IMR-90 (cell line): ENCODE data around the gene ZSCAN23. TPM values are rescaled to one million over a fixed set of nuclear protein-coding genes. Genes with fewer than 3 reads are reported as not detected.

Experiments
- ATAC-seq: fragments of 200-7000 bp; cut with Tn5 transposase; 2 replicates; pipeline ENCODE4 v1.9.1; 2020; ENCODE audit warnings: low read depth, mild to moderate bottlenecking, moderate library complexity
- BruUV-seq: library from RNA; stranded (reverse); fragments of 400-500 nt; replicated peaks from 2 replicates; lab custom pipeline; 2021; lab: Mats Ljungman, UMichigan
- CTCF ChIA-PET: fragments of 300-600 bp; formaldehyde crosslinking; extraction: SDS; loops from one replicate; lab custom pipeline; 2021; ENCODE audit warnings: antibody characterized with exemption; lab: Yijun Ruan, JAX
- POLR2A ChIA-PET: fragments of 300-600 bp; sonication (Branson Sonifier 250); formaldehyde crosslinking; loops from one replicate; lab custom pipeline; 2022; ENCODE audit warnings: antibody characterized with exemption; ENCODE audit not compliant: unreplicated experiment; lab: Charles Lee
- DNase-seq: peaks from one replicate; pipeline ENCODE4 v3.0.0; 2013
- H2AFZ ChIP-seq: replicated peaks from 2 replicates; pipeline ENCODE3; 2013; ENCODE audit warnings: low read length, mild to moderate bottlenecking; ENCODE audit not compliant: poor library complexity
- H2AK5ac ChIP-seq: 2 replicates; pipeline ENCODE4 v1.6.1; 2013; ENCODE audit warnings: low read depth, low read length, inconsistent platforms
- H2AK9ac ChIP-seq: replicated peaks from 2 replicates; pipeline ENCODE3; 2013; ENCODE audit warnings: mild to moderate bottlenecking, low read depth, low read length, moderate library complexity; ENCODE audit not compliant: poor library complexity
- H2BK120ac ChIP-seq: 2 replicates; pipeline ENCODE4 v1.6.1; 2013; ENCODE audit warnings: low read depth, low read length, inconsistent platforms
- H2BK15ac ChIP-seq: 3 replicates; pipeline ENCODE4 v1.6.1; 2013; ENCODE audit warnings: low read depth, low read length, inconsistent platforms
- H2BK20ac ChIP-seq: 2 replicates; pipeline ENCODE4 v1.6.1; 2013; ENCODE audit warnings: low read depth, mild to moderate bottlenecking, inconsistent platforms, low read length, moderate library complexity
- H2BK5ac ChIP-seq: 2 replicates; pipeline ENCODE4 v1.6.1; 2013; ENCODE audit warnings: mild to moderate bottlenecking, low read depth, low read length, inconsistent platforms; ENCODE audit not compliant: poor library complexity, severe bottlenecking
- H3K14ac ChIP-seq: replicated peaks from 2 replicates; pipeline ENCODE4 v1.6.1; 2013; ENCODE audit warnings: low read depth, low read length, inconsistent platforms
- H3K18ac ChIP-seq: 2 replicates; pipeline ENCODE4 v1.6.1; 2013; ENCODE audit warnings: low read depth, low read length, control low read depth
- H3K23ac ChIP-seq: 2 replicates; pipeline ENCODE4 v1.6.1; 2013; ENCODE audit warnings: low read depth, low read length, inconsistent platforms
- H3K27ac ChIP-seq: 2 replicates; pipeline ENCODE4 v1.5.1; 2013; ENCODE audit warnings: mild to moderate bottlenecking, control low read depth, low read length; ENCODE audit not compliant: insufficient read depth
- H3K27me3 ChIP-seq: 2 replicates; pipeline ENCODE4 v1.6.1; 2013; ENCODE audit warnings: low read length; ENCODE audit not compliant: control insufficient read depth, insufficient read depth
- H3K36me3 ChIP-seq: 2 replicates; pipeline ENCODE4 v1.6.1; 2013; ENCODE audit warnings: low read length, mixed read lengths; ENCODE audit not compliant: control insufficient read depth, insufficient read depth
- H3K4ac ChIP-seq: 2 replicates; pipeline ENCODE4 v1.6.1; 2013; ENCODE audit warnings: low read depth, low read length, inconsistent platforms
- H3K4me1 ChIP-seq: 2 replicates; pipeline ENCODE4 v1.6.1; 2013; ENCODE audit warnings: low read length, mixed read lengths; ENCODE audit not compliant: control insufficient read depth, insufficient read depth
- H3K4me2 ChIP-seq: 2 replicates; pipeline ENCODE4 v1.6.1; 2013; ENCODE audit warnings: low read depth, mild to moderate bottlenecking, control low read depth, low read length, moderate library complexity
- H3K4me3 ChIP-seq: 2 replicates; pipeline ENCODE4 v1.5.1; 2013; ENCODE audit warnings: low read depth, mild to moderate bottlenecking, control low read depth, low read length, moderate library complexity; ENCODE audit not compliant: insufficient read depth
- H3K56ac ChIP-seq: 2 replicates; pipeline ENCODE4 v1.6.1; 2013; ENCODE audit warnings: low read length, inconsistent platforms; ENCODE audit not compliant: insufficient read depth; ENCODE audit errors: extremely low read depth
- H3K79me1 ChIP-seq, 2 experiments: 2 replicates each; pipeline ENCODE4 v1.6.1; 2013; ENCODE audit warnings: low read length in 2 of 2, inconsistent platforms in 1 of 2, low read depth in 1 of 2
- H3K9ac ChIP-seq: 2 replicates; pipeline ENCODE4 v1.6.1; 2013; ENCODE audit warnings: low read depth, low read length, control low read depth
- H3K9me1 ChIP-seq: 2 replicates; pipeline ENCODE4 v1.6.1; 2013; ENCODE audit warnings: low read length, inconsistent platforms; ENCODE audit not compliant: insufficient read depth
- H3K9me3 ChIP-seq: 2 replicates; pipeline ENCODE4 v1.6.1; 2013; ENCODE audit warnings: low read length; ENCODE audit not compliant: control insufficient read depth, insufficient read depth
- H4K20me1 ChIP-seq: 2 replicates; pipeline ENCODE4 v1.6.1; 2013; ENCODE audit warnings: low read length, inconsistent platforms; ENCODE audit not compliant: insufficient read depth
- H4K5ac ChIP-seq: 2 replicates; pipeline ENCODE4 v1.6.1; 2013; ENCODE audit warnings: mild to moderate bottlenecking, low read depth, low read length, control low read depth
- H4K8ac ChIP-seq, 2 experiments: 2 replicates each; pipeline ENCODE4 v1.6.1; 2013; ENCODE audit warnings: low read depth in 2 of 2, low read length in 2 of 2, control low read depth in 1 of 2, inconsistent platforms in 1 of 2
- H4K91ac ChIP-seq: 2 replicates; pipeline ENCODE4 v1.6.1; 2013; ENCODE audit warnings: low read depth, low read length, inconsistent platforms; ENCODE audit not compliant: insufficient read depth
- CEBPB ChIP-seq: IDR thresholded peaks from 2 replicates; pipeline ENCODE4 v1.6.1; 2012; ENCODE audit warnings: low read depth, low read length, improper control_type of control experiment
- CHD1 ChIP-seq: IDR thresholded peaks from 2 replicates; pipeline ENCODE4 v1.6.1; 2012; ENCODE audit warnings: low read depth, low read length, improper control_type of control experiment
- FOS ChIP-seq: fragments of 150-350 bp; IDR thresholded peaks from 2 replicates; pipeline ENCODE4 v1.6.1; 2016; ENCODE audit warnings: low read depth, low read length
- MAFK ChIP-seq: IDR thresholded peaks from 2 replicates; pipeline ENCODE4 v1.6.1; 2012; ENCODE audit warnings: low read depth, low read length, improper control_type of control experiment
- RAD21 ChIP-seq: IDR thresholded peaks from 2 replicates; pipeline ENCODE4 v1.6.1; 2012; ENCODE audit warnings: low read length, improper control_type of control experiment
- RCOR1 ChIP-seq: IDR thresholded peaks from 2 replicates; pipeline ENCODE4 v1.6.1; 2012; ENCODE audit warnings: mild to moderate bottlenecking, low read length, improper control_type of control experiment; ENCODE audit not compliant: insufficient replicate concordance
- WGBS, 2 experiments: methylation state at CpG; one replicate each; pipeline versions ENCODE4 v1.1.5 to v1.1.7; 2013; ENCODE audit warnings: missing lambda C conversion rate in 2 of 2; ENCODE audit not compliant: insufficient read length in 1 of 2; ENCODE audit errors: extremely low coverage in 2 of 2; 5-methylcytosine and 5-hydroxymethylcytosine counted together
- dilution Hi-C: fragments of 300-500 bp; cut with HindIII; formaldehyde crosslinking; loops from one replicate; pipeline ENCODE4 v1.14.3; 2018; ENCODE audit warnings: low sequenced_read_pairs; ENCODE audit not compliant: unreplicated experiment
- in situ Hi-C: fragments of 300-500 bp; cut with MboI; formaldehyde crosslinking; loops from 3 replicates; pipeline ENCODE4 v1.14.3; 2019; ENCODE audit warnings: low sequenced_read_pairs, inconsistent platforms, mixed read lengths
- intact Hi-C: fragments of 100-400 bp; cut with micrococcal nuclease; formaldehyde crosslinking; loops from 2 replicates; pipeline ENCODE4 v1.10.0; 2022
- polyA plus RNA-seq, 3 experiments: library from polyadenylated mRNA; depleted of rRNA; stranded (reverse); fragments of >200 nt; gene quantifications; 2 replicates each; pipeline ENCODE4 v1.2.3, GENCODE V29; 2012; ENCODE audit warnings: low replicate concordance in 1 of 3
- total RNA-seq: library from RNA; depleted of rRNA; stranded (reverse); fragments of >200 nt; gene quantifications from 2 replicates; pipeline ENCODE4 v1.2.3, GENCODE V29; 2012
- TF ChIP-seq, protein P1 (sequence below): fragments of 150-350 bp; IDR thresholded peaks from 2 replicates; pipeline ENCODE4 v1.6.1; 2017; ENCODE audit warnings: mild to moderate bottlenecking, antibody characterized with exemption, low read length, low read depth
- TF ChIP-seq, protein P2 (sequence below): fragments of 150-350 bp; IDR thresholded peaks from 2 replicates; pipeline ENCODE4 v1.6.1; 2016; ENCODE audit warnings: low read depth, mild to moderate bottlenecking, low read length, moderate library complexity, borderline replicate concordance
- TF ChIP-seq, protein P3 (sequence below): conservative IDR thresholded peaks from 2 replicates; pipeline ENCODE4 v1.5.1; 2012; ENCODE audit warnings: mild to moderate bottlenecking, low read depth, low read length, improper control_type of control experiment

The ZSCAN23 gene
- total and polyA plus RNA-seq, 2 of the 4 experiments (the other 2 are of a cell fraction) = 1.7 to 8.4 TPM

DNA sequence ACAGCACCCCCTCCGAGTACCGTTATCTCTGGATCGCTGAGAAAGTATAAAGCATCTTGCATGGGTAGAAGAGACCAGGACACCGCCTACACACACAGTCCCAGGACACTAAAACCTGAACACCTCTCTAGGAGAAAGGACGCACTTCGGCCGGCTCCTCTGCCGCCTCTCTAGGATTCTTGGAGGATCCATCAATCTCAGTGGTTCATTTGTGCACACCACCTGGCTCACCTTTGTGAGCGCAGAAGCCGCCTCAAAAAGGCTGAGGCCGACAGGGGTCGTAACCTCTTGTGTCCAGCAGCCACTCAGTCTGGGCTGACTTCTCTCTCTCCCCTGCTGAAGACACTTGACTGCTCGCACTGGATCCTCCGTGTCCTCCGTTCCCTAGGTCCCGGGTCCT, 13.5 kb downstream of the ZSCAN23 start:
- Histone ChIP-seq H4K8ac (no peak overlapping the region), H3K36me3 (peaks cover 18% of the 10 kb centered on the region), H3K4me2 (no peak overlapping the region), H3K9me1 (0 out of 2 replicates have a peak, but pooled peaks cover 4% of the 10 kb centered on the region), H2AFZ (no peak overlapping the region), H3K18ac (no peak overlapping the region), H2BK20ac (no peak overlapping the region), H4K91ac (no peak overlapping the region), H3K4me1 (no peaks in the 10 kb centered on the region), H2BK15ac (no peak overlapping the region), H3K9ac (no peak overlapping the region), H3K4ac (no peak overlapping the region), H3K9me3 (0 out of 2 replicates have a peak, but pooled peaks cover 2% of the 10 kb centered on the region), H2AK9ac (no peak overlapping the region), H2BK120ac (no peak overlapping the region), H4K20me1 (no peaks in the 10 kb centered on the region), H3K14ac (no peak overlapping the region), H3K79me1 (peaks cover 0 to 3% of the 10 kb centered on the region in 2 experiments; a peak in 1 of 4 replicates), H3K23ac (no peak overlapping the region), H3K56ac (no peak overlapping the region), H3K27me3 (no peaks in the 10 kb centered on the region), H3K4me3 (no peak overlapping the region), H2BK5ac (no peak overlapping the region), H3K27ac (no peak overlapping the region), H4K5ac (no peak overlapping the region), H2AK5ac (no peak overlapping the region)
- no peak for ATAC-seq
- dilution Hi-C loops = no loop called here
- no TSS peak for BruUV-seq
- ChIA-PET CTCF (no interaction called here), POLR2A (no interaction called here)
- no peak for DNase-seq
- intact Hi-C loops = no loop called here
- TF ChIP-seq CEBPB (no peak), MAFK (no peak), RAD21 (no peak), CHD1 (no peak), RCOR1 (no peak), FOS (no peak)
- TF ChIP-seq, protein P1, sequence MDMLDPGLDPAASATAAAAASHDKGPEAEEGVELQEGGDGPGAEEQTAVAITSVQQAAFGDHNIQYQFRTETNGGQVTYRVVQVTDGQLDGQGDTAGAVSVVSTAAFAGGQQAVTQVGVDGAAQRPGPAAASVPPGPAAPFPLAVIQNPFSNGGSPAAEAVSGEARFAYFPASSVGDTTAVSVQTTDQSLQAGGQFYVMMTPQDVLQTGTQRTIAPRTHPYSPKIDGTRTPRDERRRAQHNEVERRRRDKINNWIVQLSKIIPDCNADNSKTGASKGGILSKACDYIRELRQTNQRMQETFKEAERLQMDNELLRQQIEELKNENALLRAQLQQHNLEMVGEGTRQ = no peak
- TF ChIP-seq, protein P2, sequence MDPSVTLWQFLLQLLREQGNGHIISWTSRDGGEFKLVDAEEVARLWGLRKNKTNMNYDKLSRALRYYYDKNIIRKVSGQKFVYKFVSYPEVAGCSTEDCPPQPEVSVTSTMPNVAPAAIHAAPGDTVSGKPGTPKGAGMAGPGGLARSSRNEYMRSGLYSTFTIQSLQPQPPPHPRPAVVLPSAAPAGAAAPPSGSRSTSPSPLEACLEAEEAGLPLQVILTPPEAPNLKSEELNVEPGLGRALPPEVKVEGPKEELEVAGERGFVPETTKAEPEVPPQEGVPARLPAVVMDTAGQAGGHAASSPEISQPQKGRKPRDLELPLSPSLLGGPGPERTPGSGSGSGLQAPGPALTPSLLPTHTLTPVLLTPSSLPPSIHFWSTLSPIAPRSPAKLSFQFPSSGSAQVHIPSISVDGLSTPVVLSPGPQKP = no peak
- TF ChIP-seq, protein P3, sequence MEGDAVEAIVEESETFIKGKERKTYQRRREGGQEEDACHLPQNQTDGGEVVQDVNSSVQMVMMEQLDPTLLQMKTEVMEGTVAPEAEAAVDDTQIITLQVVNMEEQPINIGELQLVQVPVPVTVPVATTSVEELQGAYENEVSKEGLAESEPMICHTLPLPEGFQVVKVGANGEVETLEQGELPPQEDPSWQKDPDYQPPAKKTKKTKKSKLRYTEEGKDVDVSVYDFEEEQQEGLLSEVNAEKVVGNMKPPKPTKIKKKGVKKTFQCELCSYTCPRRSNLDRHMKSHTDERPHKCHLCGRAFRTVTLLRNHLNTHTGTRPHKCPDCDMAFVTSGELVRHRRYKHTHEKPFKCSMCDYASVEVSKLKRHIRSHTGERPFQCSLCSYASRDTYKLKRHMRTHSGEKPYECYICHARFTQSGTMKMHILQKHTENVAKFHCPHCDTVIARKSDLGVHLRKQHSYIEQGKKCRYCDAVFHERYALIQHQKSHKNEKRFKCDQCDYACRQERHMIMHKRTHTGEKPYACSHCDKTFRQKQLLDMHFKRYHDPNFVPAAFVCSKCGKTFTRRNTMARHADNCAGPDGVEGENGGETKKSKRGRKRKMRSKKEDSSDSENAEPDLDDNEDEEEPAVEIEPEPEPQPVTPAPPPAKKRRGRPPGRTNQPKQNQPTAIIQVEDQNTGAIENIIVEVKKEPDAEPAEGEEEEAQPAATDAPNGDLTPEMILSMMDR = no peak
- in situ Hi-C loops = no loop called here
- 84% methylated on average over 5 of the region's 16 CpGs; no CpG with 5 or more reads in 1 of the 2 experiments for WGBS, 2 experiments
